ENCODE data around the gene PPP1R2. TPM values are rescaled to one million over a fixed set of nuclear protein-coding genes. Genes with fewer than 3 reads are reported as not detected.

PPP1R2 gene
- total RNA-seq, 4 donors from 2014 or later, result 50.7 to 143 (median 59.4) TPM

GRCh38 chr3:195532834-195533233 is 10.3 kb downstream of the PPP1R2 start:
- no peak for DNase-seq
- intact Hi-C loops (cut with DNase I; ENCODE audit: low total_unique reads), result loop anchor here (5.0 kb wide), 1 partner anchor 666 kb away; no protein-coding TSS in a partner anchor
- 72 to 82% methylated on average over 6 to 7 of the region's 7 CpGs for WGBS, 2 donors (ENCODE audit: low coverage in 1 of 2)
- TF ChIP-seq EP300 (IDR thresholded peaks at IDR 0.05; ENCODE audit: low read depth) (no peak), POLR2AphosphoS5 (IDR thresholded peaks at IDR 0.05) (no peak), POLR2A (IDR thresholded peaks at IDR 0.05) (no peak), CTCF (IDR thresholded peaks at IDR 0.05) (no peak)
- in situ Hi-C loops (cut with MboI; ENCODE audit: low pct_ligation_motif_present in 1 of 4, low pct_unique_long_range_greater_than_20kb in 1 of 4, low sequenced_read_pairs in 3 of 4), result loop anchor here in 3 of 4 donors (5.0 to 25.0 kb wide), 3 partner anchors 256 to 871 kb away; partner anchors contain the start of genes FAM43A (in 2 of the 3) and LSG1 (in 1 of the 3)
- Histone ChIP-seq H3K27ac (no peak overlapping the region), H3K27me3 (no peaks in the 10 kb centered on the region), H3K4me3 (no peak overlapping the region), H3K36me3 (peaks cover 0 to 4% (median 0%) of the 10 kb centered on the region in 4 donors), H3K9me3 (no peaks in the 10 kb centered on the region), H3K4me1 (peaks cover 0 to 23% (median 2%) of the 10 kb centered on the region in 4 donors)

GRCh38 chr3:195532345-195532744 is 10.8 kb downstream of the PPP1R2 start:
- in situ Hi-C loops (cut with MboI; ENCODE audit: low pct_ligation_motif_present in 1 of 4, low pct_unique_long_range_greater_than_20kb in 1 of 4, low sequenced_read_pairs in 3 of 4) (loop anchor here in 3 of 4 donors (5.0 to 25.0 kb wide), 3 partner anchors 255 to 870 kb away; partner anchors contain the start of genes FAM43A (in 2 of the 3) and LSG1 (in 1 of the 3)), intact Hi-C loops (cut with DNase I; ENCODE audit: low total_unique reads) (loop anchor here (5.0 kb wide), 1 partner anchor 665 kb away; no protein-coding TSS in a partner anchor)
- DNase-seq, result no peak
- Histone ChIP-seq H3K27ac (no peak overlapping the region), H3K27me3 (no peaks in the 10 kb centered on the region), H3K4me1 (peaks cover 0 to 22% (median 2%) of the 10 kb centered on the region in 4 donors), H3K4me3 (no peak overlapping the region), H3K36me3 (peaks cover 0 to 5% (median 0%) of the 10 kb centered on the region in 4 donors), H3K9me3 (no peaks in the 10 kb centered on the region)
- TF ChIP-seq POLR2AphosphoS5 (IDR thresholded peaks at IDR 0.05) (no peak), EP300 (IDR thresholded peaks at IDR 0.05; ENCODE audit: low read depth) (no peak), CTCF (IDR thresholded peaks at IDR 0.05) (no peak), POLR2A (IDR thresholded peaks at IDR 0.05) (no peak)
- 50 to 54% methylated on average over 3 of the region's 3 CpGs for WGBS, 2 donors (ENCODE audit: low coverage in 1 of 2)

- in situ Hi-C loops (cut with MboI; ENCODE audit: low pct_ligation_motif_present in 1 of 4, low pct_unique_long_range_greater_than_20kb in 1 of 4, low sequenced_read_pairs in 3 of 4), result loop anchor here in 3 of 4 donors (5.0 to 25.0 kb wide), 3 partner anchors 254 to 869 kb away; partner anchors contain the start of genes FAM43A (in 2 of the 3) and LSG1 (in 1 of the 3)
- Histone ChIP-seq H3K27ac (no peak overlapping the region), H3K36me3 (peaks cover 0 to 10% (median 0%) of the 10 kb centered on the region in 4 donors), H3K9me3 (no peaks in the 10 kb centered on the region), H3K4me3 (no peak overlapping the region), H3K4me1 (peaks cover 0 to 22% (median 2%) of the 10 kb centered on the region in 4 donors), H3K27me3 (no peaks in the 10 kb centered on the region)
- no peak for DNase-seq
- TF ChIP-seq POLR2A (IDR thresholded peaks at IDR 0.05) (no peak), POLR2AphosphoS5 (IDR thresholded peaks at IDR 0.05) (no peak), EP300 (IDR thresholded peaks at IDR 0.05; ENCODE audit: low read depth) (no peak), CTCF (IDR thresholded peaks at IDR 0.05) (no peak)
- intact Hi-C loops (cut with DNase I; ENCODE audit: low total_unique reads), result loop anchor here (5.0 kb wide), 1 partner anchor 664 kb away; no protein-coding TSS in a partner anchor
- WGBS, 2 donors (ENCODE audit: low coverage in 1 of 2), result 86 to 100% methylated on average over 2 to 5 of the region's 5 CpGs
Observed at GRCh38 chr3:195531683-195532082, 11.4 kb downstream of the PPP1R2 start.

- no peaks in the 10 kb centered on the region for H3K27me3 ChIP-seq
- no peaks in the 10 kb centered on the region for H3K9me3 ChIP-seq
- H3K4me3 ChIP-seq, result no peak overlapping the region
- 90 to 95% methylated on average over 1 to 4 of the region's 4 CpGs for WGBS, 2 donors (ENCODE audit: low coverage in 1 of 2)
- no peak for TF ChIP-seq EP300 (IDR thresholded peaks at IDR 0.05; ENCODE audit: low read depth)
- no peak for TF ChIP-seq POLR2A (IDR thresholded peaks at IDR 0.05)
- no peak for TF ChIP-seq CTCF (IDR thresholded peaks at IDR 0.05)
- TF ChIP-seq POLR2AphosphoS5 (IDR thresholded peaks at IDR 0.05), result no peak
- in situ Hi-C loops (cut with MboI; ENCODE audit: low pct_ligation_motif_present in 1 of 4, low pct_unique_long_range_greater_than_20kb in 1 of 4, low sequenced_read_pairs in 3 of 4) (loop anchor here (10.0 to 25.0 kb wide), 3 partner anchors 252 to 864 kb away; partner anchors contain the start of genes FAM43A (in 2 of the 4), XXYLT1 (in 2 of the 4) and LSG1 (in 1 of the 4)), intact Hi-C loops (cut with DNase I; ENCODE audit: low total_unique reads) (no loop called here)
- H3K27ac ChIP-seq, result no peak overlapping the region
- no peaks in the 10 kb centered on the region for H3K4me1 ChIP-seq
- no peak for DNase-seq
- H3K36me3 ChIP-seq, result peaks cover 0 to 28% (median 0%) of the 10 kb centered on the region in 4 donors
Observed at GRCh38 chr3:195526492-195526891, 16.6 kb downstream of the PPP1R2 start.

Measured in transverse colon (tissue), 4 donors.